K562 (cell line): ENCODE data around the gene GRAMD1B. TPM values are rescaled to one million over a fixed set of nuclear protein-coding genes. Genes with fewer than 3 reads are reported as not detected.

ENCODE experiments used
- ARNT ChIP-seq, 2 experiments: fragments of 450-650 bp; IDR thresholded peaks; 2 replicates each; pipeline ENCODE4 v1.6.1; 2016; ENCODE audit warnings: mild to moderate bottlenecking in 1 of 2
- CBX3 ChIP-seq, 2 experiments: IDR thresholded peaks; 1 replicate in 1 of 2; 2 replicates in 1 of 2; pipeline ENCODE4 v1.6.1; 2012; ENCODE audit warnings: inconsistent platforms in 2 of 2, low read length in 2 of 2, borderline replicate concordance in 1 of 2, control low read depth in 1 of 2
- MCM5 ChIP-seq: fragments of 450-650 bp; IDR thresholded peaks from 2 replicates; pipeline ENCODE4 v1.6.1; 2016; ENCODE audit warnings: low read depth
- MYBL2 ChIP-seq, 2 experiments: fragments of 450-650 bp in 1 of 2; sonication (generic) in 1 of 2; formaldehyde crosslinking in 1 of 2; IDR thresholded peaks; 2 replicates each; pipeline versions ENCODE4 v1.6.1 to v1.8.1; 2017 to 2022; ENCODE audit warnings: borderline replicate concordance in 1 of 2, inconsistent platforms in 1 of 2, low read depth in 1 of 2, mild to moderate bottlenecking in 1 of 2, missing genetic modification reagents in 1 of 2, moderate library complexity in 1 of 2
- NFE2 ChIP-seq: IDR thresholded peaks from 2 replicates; pipeline ENCODE4 v1.6.1; 2014; ENCODE audit warnings: antibody characterized with exemption, low read depth
- RCOR1 ChIP-seq, 2 experiments: IDR thresholded peaks; 2 replicates each; pipeline ENCODE4 v1.6.1; 2012; ENCODE audit warnings: low read depth in 2 of 2, low read length in 2 of 2, borderline replicate concordance in 1 of 2, improper control_type of control experiment in 1 of 2
- polyA plus RNA-seq, 8 experiments: library from polyadenylated mRNA; depleted of rRNA in 4 of 8; stranded (reverse) in 5 of 8; unstranded in 3 of 8; fragments of >200 nt; fragmentation: Nextera tagmentation in 2 of 8; fragmentation: Illumina TruSeq in 1 of 8; extraction: Ambion mirVana in 2 of 8; extraction: Trizol in 1 of 8; gene quantifications; 2 replicates each; pipeline versions ENCODE4 v1.2.1 to v1.2.3, GENCODE V29; 2011 to 2014; ENCODE audit warnings: inconsistent platforms in 1 of 8, missing spikeins in 1 of 8
- total RNA-seq, 7 experiments: library from RNA; depleted of rRNA in 6 of 7; stranded (reverse); fragments of >200 nt in 6 of 7; fragmentation: Illumina TruSeq in 2 of 7; extraction: Trizol in 2 of 7; gene quantifications; 2 replicates each; pipeline versions ENCODE4 v1.2.1 to v1.2.3, GENCODE V29; 2011 to 2021; ENCODE audit warnings: low replicate concordance in 1 of 7
- TF ChIP-seq, protein P1 (sequence below): fragments of 450-650 bp; IDR thresholded peaks from 2 replicates; pipeline ENCODE4 v1.6.1; 2018; ENCODE audit not compliant: partially characterized antibody
- TF ChIP-seq, protein P2 (sequence below): IDR thresholded peaks from 2 replicates; pipeline ENCODE4 v1.6.1; 2014; ENCODE audit warnings: antibody characterized with exemption
- TF ChIP-seq, protein P3 (sequence below): fragments of 450-650 bp; formaldehyde crosslinking; IDR thresholded peaks from 2 replicates; pipeline ENCODE4 v1.4.0; 2022; ENCODE audit warnings: mild to moderate bottlenecking, moderate library complexity

The GRAMD1B gene
- total and polyA plus RNA-seq, 9 of the 15 experiments (the other 6 are each of a cell fraction or from before 2014, with no cell fraction given): 0.31 TPM; not detected in 8

DNA sequence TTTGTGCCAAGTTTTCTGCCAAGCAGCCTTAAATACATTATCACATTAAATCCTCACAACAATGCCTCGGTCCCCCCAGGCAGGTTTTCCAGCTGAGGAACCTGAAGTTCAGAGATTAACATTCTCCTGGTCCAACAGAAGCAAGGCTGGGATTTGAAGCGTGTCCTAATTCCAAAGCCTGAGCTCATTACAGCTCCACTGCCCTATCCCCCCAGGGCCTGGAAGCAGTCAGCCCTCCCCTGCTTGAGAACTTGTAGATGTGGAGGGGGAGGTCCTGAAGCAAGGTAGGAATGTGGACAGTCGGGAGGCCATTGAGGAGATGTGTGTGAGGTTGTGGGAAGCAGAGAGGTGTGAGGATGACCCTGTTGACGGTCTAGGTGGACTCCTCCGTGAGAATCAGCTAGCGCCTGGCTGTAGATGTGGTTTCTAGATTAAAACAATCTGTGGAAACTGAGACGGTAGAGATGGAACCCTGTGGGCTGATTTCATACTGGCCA is 8.1 kb downstream of the GRAMD1B start (continued):
- TF ChIP-seq, protein P1, sequence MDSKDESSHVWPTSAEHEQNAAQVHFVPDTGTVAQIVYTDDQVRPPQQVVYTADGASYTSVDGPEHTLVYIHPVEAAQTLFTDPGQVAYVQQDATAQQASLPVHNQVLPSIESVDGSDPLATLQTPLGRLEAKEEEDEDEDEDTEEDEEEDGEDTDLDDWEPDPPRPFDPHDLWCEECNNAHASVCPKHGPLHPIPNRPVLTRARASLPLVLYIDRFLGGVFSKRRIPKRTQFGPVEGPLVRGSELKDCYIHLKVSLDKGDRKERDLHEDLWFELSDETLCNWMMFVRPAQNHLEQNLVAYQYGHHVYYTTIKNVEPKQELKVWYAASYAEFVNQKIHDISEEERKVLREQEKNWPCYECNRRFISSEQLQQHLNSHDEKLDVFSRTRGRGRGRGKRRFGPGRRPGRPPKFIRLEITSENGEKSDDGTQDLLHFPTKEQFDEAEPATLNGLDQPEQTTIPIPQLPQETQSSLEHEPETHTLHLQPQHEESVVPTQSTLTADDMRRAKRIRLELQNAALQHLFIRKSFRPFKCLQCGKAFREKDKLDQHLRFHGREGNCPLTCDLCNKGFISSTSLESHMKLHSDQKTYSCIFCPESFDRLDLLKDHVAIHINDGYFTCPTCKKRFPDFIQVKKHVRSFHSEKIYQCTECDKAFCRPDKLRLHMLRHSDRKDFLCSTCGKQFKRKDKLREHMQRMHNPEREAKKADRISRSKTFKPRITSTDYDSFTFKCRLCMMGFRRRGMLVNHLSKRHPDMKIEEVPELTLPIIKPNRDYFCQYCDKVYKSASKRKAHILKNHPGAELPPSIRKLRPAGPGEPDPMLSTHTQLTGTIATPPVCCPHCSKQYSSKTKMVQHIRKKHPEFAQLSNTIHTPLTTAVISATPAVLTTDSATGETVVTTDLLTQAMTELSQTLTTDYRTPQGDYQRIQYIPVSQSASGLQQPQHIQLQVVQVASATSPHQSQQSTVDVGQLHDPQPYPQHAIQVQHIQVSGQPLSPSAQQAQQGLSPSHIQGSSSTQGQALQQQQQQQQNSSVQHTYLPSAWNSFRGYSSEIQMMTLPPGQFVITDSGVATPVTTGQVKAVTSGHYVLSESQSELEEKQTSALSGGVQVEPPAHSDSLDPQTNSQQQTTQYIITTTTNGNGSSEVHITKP: no peak
- TF ChIP-seq NFE2: no peak
- no peak for TF ChIP-seq MCM5
- TF ChIP-seq CBX3 (IDR thresholded peaks at IDR 0.05; ENCODE audit: borderline replicate concordance in 1 of 2, low read length in 2 of 2): no peak
- TF ChIP-seq ARNT (IDR thresholded peaks at IDR 0.05): no peak
- TF ChIP-seq MYBL2 (IDR thresholded peaks at IDR 0.05; ENCODE audit: low read depth): no peak
- no peak for TF ChIP-seq MYBL2 (CRISPR knock-in tag; IDR thresholded peaks at IDR 0.05; ENCODE audit: borderline replicate concordance)
- TF ChIP-seq, protein P2, sequence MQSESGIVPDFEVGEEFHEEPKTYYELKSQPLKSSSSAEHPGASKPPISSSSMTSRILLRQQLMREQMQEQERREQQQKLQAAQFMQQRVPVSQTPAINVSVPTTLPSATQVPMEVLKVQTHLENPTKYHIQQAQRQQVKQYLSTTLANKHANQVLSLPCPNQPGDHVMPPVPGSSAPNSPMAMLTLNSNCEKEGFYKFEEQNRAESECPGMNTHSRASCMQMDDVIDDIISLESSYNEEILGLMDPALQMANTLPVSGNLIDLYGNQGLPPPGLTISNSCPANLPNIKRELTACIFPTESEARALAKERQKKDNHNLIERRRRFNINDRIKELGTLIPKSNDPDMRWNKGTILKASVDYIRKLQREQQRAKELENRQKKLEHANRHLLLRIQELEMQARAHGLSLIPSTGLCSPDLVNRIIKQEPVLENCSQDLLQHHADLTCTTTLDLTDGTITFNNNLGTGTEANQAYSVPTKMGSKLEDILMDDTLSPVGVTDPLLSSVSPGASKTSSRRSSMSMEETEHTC: no peak
- TF ChIP-seq, protein P3, sequence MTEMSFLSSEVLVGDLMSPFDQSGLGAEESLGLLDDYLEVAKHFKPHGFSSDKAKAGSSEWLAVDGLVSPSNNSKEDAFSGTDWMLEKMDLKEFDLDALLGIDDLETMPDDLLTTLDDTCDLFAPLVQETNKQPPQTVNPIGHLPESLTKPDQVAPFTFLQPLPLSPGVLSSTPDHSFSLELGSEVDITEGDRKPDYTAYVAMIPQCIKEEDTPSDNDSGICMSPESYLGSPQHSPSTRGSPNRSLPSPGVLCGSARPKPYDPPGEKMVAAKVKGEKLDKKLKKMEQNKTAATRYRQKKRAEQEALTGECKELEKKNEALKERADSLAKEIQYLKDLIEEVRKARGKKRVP (CRISPR knock-in tag): no peak
- TF ChIP-seq RCOR1 (IDR thresholded peaks at IDR 0.05; ENCODE audit: borderline replicate concordance in 1 of 2, low read depth in 2 of 2, low read length in 2 of 2): no peak
